T-helper 1 cell (primary cell): ENCODE data around the gene KCNT2.
"Not testable (repeated sequence)": the region's sequence is repeated elsewhere in the genome, so short reads cannot be mapped to it uniquely, and the experiment has no call there.

Source experiments
- DNase-seq, 5 donors: peaks; one replicate each; pipeline ENCODE4 v3.0.0-alpha.2; 2012 to 2020

The KCNT2 gene

GRCh38 chr1:196590012-196590708 lies 18.1 kb downstream of the KCNT2 start:
- DNase-seq = no peak

- DNase-seq = no peak
Measured at GRCh38 chr1:196584696-196585095, 23.5 kb downstream of the KCNT2 start.

GRCh38 chr1:196577386-196577785 lies 30.9 kb downstream of the KCNT2 start:
- no peak for DNase-seq

GRCh38 chr1:196573226-196573625 lies 35.0 kb downstream of the KCNT2 start:
- DNase-seq = no peak

- DNase-seq = no peak
Measured at GRCh38 chr1:196567238-196567637, 41.0 kb downstream of the KCNT2 start.

- no peak for DNase-seq
Measured at GRCh38 chr1:196563768-196564167, 44.5 kb downstream of the KCNT2 start.

GRCh38 chr1:196559314-196559713 lies 48.9 kb downstream of the KCNT2 start:
- no peak for DNase-seq

GRCh38 chr1:196558411-196558810 lies 49.8 kb downstream of the KCNT2 start:
- DNase-seq = no peak

- no peak for DNase-seq
Measured at GRCh38 chr1:196557797-196558196, 50.4 kb downstream of the KCNT2 start.

GRCh38 chr1:196550731-196551130 lies 57.5 kb downstream of the KCNT2 start:
- DNase-seq = no peak

- no peak for DNase-seq
Measured at GRCh38 chr1:196546272-196547111, 61.7 kb downstream of the KCNT2 start.

GRCh38 chr1:196545222-196545621 lies 63.0 kb downstream of the KCNT2 start:
- DNase-seq = no peak

- DNase-seq = no peak
Measured at GRCh38 chr1:196544617-196545016, 63.6 kb downstream of the KCNT2 start.

- no peak for DNase-seq
Measured at GRCh38 chr1:196543833-196544232, 64.4 kb downstream of the KCNT2 start.

GRCh38 chr1:196538473-196538872 lies 69.8 kb downstream of the KCNT2 start:
- DNase-seq = no peak

- no peak for DNase-seq
Measured at GRCh38 chr1:196535727-196536126, 72.5 kb downstream of the KCNT2 start.

GRCh38 chr1:196531737-196532524 lies 76.3 kb downstream of the KCNT2 start:
- DNase-seq = no peak

- no peak for DNase-seq
Measured at GRCh38 chr1:196527919-196528318, 80.3 kb downstream of the KCNT2 start.

GRCh38 chr1:196522574-196523345 lies 85.5 kb downstream of the KCNT2 start:
- not testable (repeated sequence) for DNase-seq

- DNase-seq = no peak
Measured at GRCh38 chr1:196517193-196517592, 91.0 kb downstream of the KCNT2 start.

- DNase-seq = no peak
Measured at GRCh38 chr1:196516373-196516772, 91.9 kb downstream of the KCNT2 start.

GRCh38 chr1:196515904-196516303 lies 92.3 kb downstream of the KCNT2 start:
- DNase-seq = no peak

- DNase-seq = no peak
Measured at GRCh38 chr1:196513821-196514220, 94.4 kb downstream of the KCNT2 start.
